ENCODE results near the gene GLCCI1.

GLCCI1 gene

GRCh38 chr7:7932553-7932952 lies 36.0 kb upstream of the GLCCI1 start:
- H3K79me2 ChIP-seq (ENCODE audit: insufficient read depth, low read length), result no peaks in the 10 kb centered on the region

GRCh38 chr7:7933915-7934526 lies 34.6 kb upstream of the GLCCI1 start:
- no peak overlapping the region for H2AFZ ChIP-seq (ENCODE audit: low read length)
- no peaks in the 10 kb centered on the region for H4K20me1 ChIP-seq (ENCODE audit: insufficient read depth, low read length)
- H3K27me3 ChIP-seq (ENCODE audit: insufficient read depth, low read length), result no peaks in the 10 kb centered on the region
- H3K4me3 ChIP-seq (ENCODE audit: low read depth, low read length, poor library complexity, severe bottlenecking), result no peak overlapping the region
- H3K27ac ChIP-seq (ENCODE audit: low read depth, low read length, poor library complexity, severe bottlenecking), result no peak overlapping the region
- H3K9me2 ChIP-seq (ENCODE audit: low read depth, low read length), result no peaks in the 10 kb centered on the region
- TF ChIP-seq CTCF (IDR thresholded peaks at IDR 0.05; ENCODE audit: low read length) (no peak), EZH2 (IDR thresholded peaks at IDR 0.05; ENCODE audit: borderline replicate concordance, low read length) (no peak)
- H3F3A ChIP-seq (ENCODE audit: insufficient read depth, low read length), result no peaks in the 10 kb centered on the region
- H3K4me1 ChIP-seq (ENCODE audit: insufficient read depth, low read length, severe bottlenecking), result no peaks in the 10 kb centered on the region
- H3K9ac ChIP-seq (ENCODE audit: low read length), result no peak overlapping the region
- no peaks in the 10 kb centered on the region for H3K79me2 ChIP-seq (ENCODE audit: insufficient read depth, low read length)
- no peaks in the 10 kb centered on the region for H3K9me3 ChIP-seq (ENCODE audit: low read length)
- H3K36me3 ChIP-seq (ENCODE audit: insufficient read depth, low read length), result no peaks in the 10 kb centered on the region
- H3K4me2 ChIP-seq (ENCODE audit: low read length), result no peak overlapping the region

More at GRCh38 chr7:7932553-7932952, 36.0 kb upstream of the GLCCI1 start:
- Histone ChIP-seq H3K9me2 (ENCODE audit: low read depth, low read length) (no peaks in the 10 kb centered on the region), H3K9ac (ENCODE audit: low read length) (no peak overlapping the region), H3K27ac (ENCODE audit: low read depth, low read length, poor library complexity, severe bottlenecking) (no peak overlapping the region), H2AFZ (ENCODE audit: low read length) (no peak overlapping the region), H3K4me3 (ENCODE audit: low read depth, low read length, poor library complexity, severe bottlenecking) (no peak overlapping the region), H3K4me2 (ENCODE audit: low read length) (no peak overlapping the region), H3F3A (ENCODE audit: insufficient read depth, low read length) (no peaks in the 10 kb centered on the region), H3K9me3 (ENCODE audit: low read length) (peaks cover 5% of the 10 kb centered on the region; the same call in 1 of the 2 replicates), H3K27me3 (ENCODE audit: insufficient read depth, low read length) (no peaks in the 10 kb centered on the region), H4K20me1 (ENCODE audit: insufficient read depth, low read length) (no peaks in the 10 kb centered on the region), H3K4me1 (ENCODE audit: insufficient read depth, low read length, severe bottlenecking) (no peaks in the 10 kb centered on the region), H3K36me3 (ENCODE audit: insufficient read depth, low read length) (no peaks in the 10 kb centered on the region)
- no peak for TF ChIP-seq EZH2 (IDR thresholded peaks at IDR 0.05; ENCODE audit: borderline replicate concordance, low read length)
- no peak for TF ChIP-seq CTCF (IDR thresholded peaks at IDR 0.05; ENCODE audit: low read length)

GRCh38 chr7:7934945-7935344 lies 33.7 kb upstream of the GLCCI1 start:
- no peaks in the 10 kb centered on the region for H3K9me3 ChIP-seq (ENCODE audit: low read length)
- no peaks in the 10 kb centered on the region for H3K79me2 ChIP-seq (ENCODE audit: insufficient read depth, low read length)
- no peaks in the 10 kb centered on the region for H3K9me2 ChIP-seq (ENCODE audit: low read depth, low read length)
- no peak overlapping the region for H3K9ac ChIP-seq (ENCODE audit: low read length)
- no peaks in the 10 kb centered on the region for H3F3A ChIP-seq (ENCODE audit: insufficient read depth, low read length)
- no peaks in the 10 kb centered on the region for H4K20me1 ChIP-seq (ENCODE audit: insufficient read depth, low read length)
- H3K36me3 ChIP-seq (ENCODE audit: insufficient read depth, low read length), result no peaks in the 10 kb centered on the region
- no peaks in the 10 kb centered on the region for H3K27me3 ChIP-seq (ENCODE audit: insufficient read depth, low read length)
- no peak overlapping the region for H3K4me3 ChIP-seq (ENCODE audit: low read depth, low read length, poor library complexity, severe bottlenecking)
- H3K4me2 ChIP-seq (ENCODE audit: low read length), result no peak overlapping the region
- no peak overlapping the region for H3K27ac ChIP-seq (ENCODE audit: low read depth, low read length, poor library complexity, severe bottlenecking)
- no peak for TF ChIP-seq CTCF (IDR thresholded peaks at IDR 0.05; ENCODE audit: low read length)
- no peak for TF ChIP-seq EZH2 (IDR thresholded peaks at IDR 0.05; ENCODE audit: borderline replicate concordance, low read length)
- H2AFZ ChIP-seq (ENCODE audit: low read length), result no peak overlapping the region
- no peaks in the 10 kb centered on the region for H3K4me1 ChIP-seq (ENCODE audit: insufficient read depth, low read length, severe bottlenecking)

All from OCI-LY1 (cell line).